H9 (cell line): ENCODE results near the gene USH2A. TPM values are rescaled to one million over a fixed set of nuclear protein-coding genes. Genes with fewer than 3 reads are reported as not detected.

Experiments
- DNase-seq: peaks from one replicate; pipeline ENCODE4 v3.0.0-alpha.2; 2017
- H2AFZ ChIP-seq: one replicate; pipeline ENCODE4 v1.6.1; 2013; ENCODE audit warnings: mild to moderate bottlenecking, low read length, control low read depth, moderate library complexity
- H2AK5ac ChIP-seq: 2 replicates; pipeline ENCODE4 v1.6.1; 2013; ENCODE audit warnings: low read length, control low read depth, mixed read lengths; ENCODE audit not compliant: insufficient read length
- H2BK120ac ChIP-seq: one replicate; pipeline ENCODE4 v1.6.1; 2013; ENCODE audit warnings: low read depth, mild to moderate bottlenecking, low read length, control low read depth, inconsistent platforms; ENCODE audit not compliant: poor library complexity, severe bottlenecking
- H2BK12ac ChIP-seq: 2 replicates; pipeline ENCODE4 v1.6.1; 2013; ENCODE audit warnings: low read length, control low read depth, mixed read lengths, low read depth; ENCODE audit not compliant: insufficient read length
- H2BK15ac ChIP-seq: 2 replicates; pipeline ENCODE4 v1.6.1; 2013; ENCODE audit warnings: low read depth, low read length, control low read depth
- H2BK20ac ChIP-seq: one replicate; pipeline ENCODE4 v1.6.1; 2013; ENCODE audit warnings: low read depth, mild to moderate bottlenecking, low read length, control low read depth, inconsistent platforms; ENCODE audit not compliant: poor library complexity, severe bottlenecking
- H2BK5ac ChIP-seq: 2 replicates; pipeline ENCODE4 v1.6.1; 2013; ENCODE audit warnings: low read length, control low read depth, mixed read lengths; ENCODE audit not compliant: insufficient read length
- H3K14ac ChIP-seq: 2 replicates; pipeline ENCODE4 v1.6.1; 2013; ENCODE audit warnings: low read length, control low read depth; ENCODE audit not compliant: insufficient read depth
- H3K18ac ChIP-seq: 2 replicates; pipeline ENCODE4 v1.6.1; 2013; ENCODE audit warnings: low read depth, mild to moderate bottlenecking, mixed read lengths, low read length, control low read depth; ENCODE audit not compliant: insufficient read length
- H3K23ac ChIP-seq: 2 replicates; pipeline ENCODE4 v1.6.1; 2013; ENCODE audit warnings: low read length, control low read depth, mixed read lengths, low read depth; ENCODE audit not compliant: insufficient read length
- H3K23me2 ChIP-seq: 2 replicates; pipeline ENCODE4 v1.6.1; 2013; ENCODE audit warnings: low read depth, mild to moderate bottlenecking, mixed read lengths, low read length, control low read depth; ENCODE audit not compliant: insufficient read length, poor library complexity, severe bottlenecking
- H3K27ac ChIP-seq: 2 replicates; pipeline ENCODE4 v1.5.1; 2013; ENCODE audit warnings: low read length, control low read depth, mixed read lengths, low read depth; ENCODE audit not compliant: insufficient read length
- H3K27me3 ChIP-seq: 2 replicates; pipeline ENCODE4 v1.6.1; 2013; ENCODE audit warnings: low read length, control low read depth, inconsistent platforms; ENCODE audit not compliant: insufficient read depth
- H3K4ac ChIP-seq: 2 replicates; pipeline ENCODE4 v1.6.1; 2013; ENCODE audit warnings: low read depth, mild to moderate bottlenecking, control low read depth, inconsistent platforms, low read length, moderate library complexity
- H3K4me1 ChIP-seq: 2 replicates; pipeline ENCODE4 v1.6.1; 2013; ENCODE audit warnings: low read length, control low read depth, inconsistent platforms; ENCODE audit not compliant: insufficient read depth
- H3K4me2 ChIP-seq: 2 replicates; pipeline ENCODE4 v1.6.1; 2013; ENCODE audit warnings: low read length, control low read depth, mixed read lengths; ENCODE audit not compliant: insufficient read length, insufficient read depth
- H3K56ac ChIP-seq: 2 replicates; pipeline ENCODE4 v1.6.1; 2013; ENCODE audit warnings: low read depth, mild to moderate bottlenecking, mixed read lengths, low read length, control low read depth; ENCODE audit not compliant: insufficient read length
- H3K79me1 ChIP-seq: 2 replicates; pipeline ENCODE4 v1.6.1; 2013; ENCODE audit warnings: low read depth, mild to moderate bottlenecking, moderate library complexity, low read length, control low read depth, inconsistent platforms; ENCODE audit not compliant: insufficient read depth, poor library complexity, severe bottlenecking
- H3K79me2 ChIP-seq: 2 replicates; pipeline ENCODE4 v1.6.1; 2013; ENCODE audit warnings: low read length, control low read depth, inconsistent platforms; ENCODE audit not compliant: insufficient read depth
- H3K9ac ChIP-seq: 2 replicates; pipeline ENCODE4 v1.6.1; 2013; ENCODE audit warnings: low read length, control low read depth, mixed read lengths; ENCODE audit not compliant: insufficient read length; ENCODE audit errors: extremely low read depth
- H3K9me3 ChIP-seq: one replicate; pipeline ENCODE4 v1.6.1; 2013; ENCODE audit warnings: low read depth, low read length, inconsistent platforms; ENCODE audit not compliant: control insufficient read depth
- H3T11ph ChIP-seq: one replicate; pipeline ENCODE4 v1.6.1; 2013; ENCODE audit warnings: mild to moderate bottlenecking, low read length, control low read depth, inconsistent platforms
- H4K20me1 ChIP-seq: one replicate; pipeline ENCODE4 v1.6.1; 2013; ENCODE audit not compliant: control insufficient read depth, insufficient read length, insufficient read depth
- H4K5ac ChIP-seq: 2 replicates; pipeline ENCODE4 v1.6.1; 2013; ENCODE audit warnings: low read depth, mild to moderate bottlenecking, mixed read lengths, low read length, control low read depth; ENCODE audit not compliant: insufficient read length
- H4K8ac ChIP-seq: replicated peaks from 2 replicates; pipeline ENCODE4 v1.6.1; 2013; ENCODE audit warnings: low read length, control low read depth, mixed read lengths, low read depth; ENCODE audit not compliant: insufficient read length
- H4K91ac ChIP-seq: 2 replicates; pipeline ENCODE4 v1.6.1; 2013; ENCODE audit warnings: low read depth, mild to moderate bottlenecking, moderate library complexity, mixed read lengths, low read length, control low read depth; ENCODE audit not compliant: insufficient read length
- H3K27ac Mint-ChIP-seq, 3 experiments: 2 replicates in 2 of 3; 3 replicates in 1 of 3; pipeline ENCODE4 v1.8.0; 2020 to 2021; ENCODE audit warnings: mixed read lengths in 3 of 3, mild to moderate bottlenecking in 1 of 3, moderate library complexity in 1 of 3
- H3K27me3 Mint-ChIP-seq: 2 replicates; pipeline ENCODE4 v1.8.0; 2021; ENCODE audit warnings: low read depth, mild to moderate bottlenecking, moderate library complexity, mixed read lengths
- H3K36me3 Mint-ChIP-seq, 3 experiments: 2 replicates in 2 of 3; 3 replicates in 1 of 3; pipeline ENCODE4 v1.8.0; 2020 to 2021; ENCODE audit warnings: low read depth in 3 of 3, mixed read lengths in 3 of 3; ENCODE audit not compliant: insufficient read depth in 1 of 3
- H3K4me1 Mint-ChIP-seq, 2 experiments: 2 replicates each; pipeline ENCODE4 v1.8.0; 2020; ENCODE audit warnings: mixed read lengths in 2 of 2
- H3K4me3 Mint-ChIP-seq, 2 experiments: 2 replicates in 1 of 2; 3 replicates in 1 of 2; pipeline ENCODE4 v1.8.0; 2020 to 2021; ENCODE audit warnings: mild to moderate bottlenecking in 2 of 2, mixed read lengths in 2 of 2, moderate library complexity in 1 of 2
- H3K9me3 Mint-ChIP-seq, 2 experiments: 2 replicates in 1 of 2; 3 replicates in 1 of 2; pipeline ENCODE4 v1.8.0; 2020; ENCODE audit warnings: mild to moderate bottlenecking in 2 of 2, mixed read lengths in 2 of 2, moderate library complexity in 1 of 2
- WGBS: extraction: QIAGEN DNeasy Blood & Tissue Kit; methylation state at CpG from one replicate; pipeline ENCODE4 v1.1.7; 2013; ENCODE audit warnings: missing lambda C conversion rate, low lambda C conversion rate, mixed read lengths; ENCODE audit not compliant: insufficient read length; ENCODE audit errors: extremely low coverage; 5-methylcytosine and 5-hydroxymethylcytosine counted together
- total RNA-seq: library from RNA; stranded (reverse); gene quantifications from 2 replicates; pipeline ENCODE4 v1.2.1, GENCODE V29; 2021
- TF ChIP-seq, protein P1 (sequence below): fragments of 200-600 bp; sonication (generic); conservative IDR thresholded peaks from 3 replicates; pipeline ENCODE4 v1.8.0; 2021; ENCODE audit warnings: antibody characterized with exemption, mild to moderate bottlenecking

Gene USH2A
- total RNA-seq, 1 experiment from 2014 or later = 0.11 TPM

DNA sequence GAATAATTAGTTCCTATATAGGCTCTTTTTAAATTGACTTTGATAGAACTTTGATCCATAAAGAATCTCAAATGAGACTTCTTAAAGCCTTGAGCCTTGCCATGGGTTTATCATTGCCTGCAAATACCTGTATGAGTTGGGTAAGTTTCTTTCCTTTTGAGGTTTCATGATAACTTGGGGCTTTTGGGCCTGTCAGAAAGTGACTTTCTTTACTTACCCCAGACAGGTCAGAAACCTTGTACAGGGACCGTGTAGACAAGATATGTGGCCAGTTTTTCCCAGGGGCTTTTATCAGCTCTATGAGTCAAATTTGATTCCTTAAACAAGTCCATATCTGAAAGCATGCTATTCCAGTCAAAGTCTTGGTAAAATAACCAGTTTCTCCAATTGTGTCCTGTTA, 838.9 kb downstream of the USH2A start:
- TF ChIP-seq, protein P1, sequence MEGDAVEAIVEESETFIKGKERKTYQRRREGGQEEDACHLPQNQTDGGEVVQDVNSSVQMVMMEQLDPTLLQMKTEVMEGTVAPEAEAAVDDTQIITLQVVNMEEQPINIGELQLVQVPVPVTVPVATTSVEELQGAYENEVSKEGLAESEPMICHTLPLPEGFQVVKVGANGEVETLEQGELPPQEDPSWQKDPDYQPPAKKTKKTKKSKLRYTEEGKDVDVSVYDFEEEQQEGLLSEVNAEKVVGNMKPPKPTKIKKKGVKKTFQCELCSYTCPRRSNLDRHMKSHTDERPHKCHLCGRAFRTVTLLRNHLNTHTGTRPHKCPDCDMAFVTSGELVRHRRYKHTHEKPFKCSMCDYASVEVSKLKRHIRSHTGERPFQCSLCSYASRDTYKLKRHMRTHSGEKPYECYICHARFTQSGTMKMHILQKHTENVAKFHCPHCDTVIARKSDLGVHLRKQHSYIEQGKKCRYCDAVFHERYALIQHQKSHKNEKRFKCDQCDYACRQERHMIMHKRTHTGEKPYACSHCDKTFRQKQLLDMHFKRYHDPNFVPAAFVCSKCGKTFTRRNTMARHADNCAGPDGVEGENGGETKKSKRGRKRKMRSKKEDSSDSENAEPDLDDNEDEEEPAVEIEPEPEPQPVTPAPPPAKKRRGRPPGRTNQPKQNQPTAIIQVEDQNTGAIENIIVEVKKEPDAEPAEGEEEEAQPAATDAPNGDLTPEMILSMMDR = no peak
- H4K20me1 ChIP-seq = no peaks in the 10 kb centered on the region
- no peak overlapping the region for H2BK15ac ChIP-seq
- Mint-ChIP-seq H3K4me1 (peaks cover 9% of the 10 kb centered on the region in 2 experiments), H3K4me3 (no peak overlapping the region), H3K27ac (no peak overlapping the region), H3K27me3 (no peaks in the 10 kb centered on the region), H3K36me3 (peaks cover 56 to 74% (median 67%) of the 10 kb centered on the region in 3 experiments), H3K9me3 (peaks cover 10 to 12% of the 10 kb centered on the region in 2 experiments)
- H2BK20ac ChIP-seq = no peak overlapping the region
- no peak overlapping the region for H2BK12ac ChIP-seq
- no peak overlapping the region for H3K14ac ChIP-seq
- H3K23ac ChIP-seq = no peak overlapping the region
- no peaks in the 10 kb centered on the region for H3K4me1 ChIP-seq
- no peak overlapping the region for H4K5ac ChIP-seq
- H4K91ac ChIP-seq = no peak overlapping the region
- no peaks in the 10 kb centered on the region for H3K23me2 ChIP-seq
- no peaks in the 10 kb centered on the region for H3K79me2 ChIP-seq
- no peak overlapping the region for H3K18ac ChIP-seq
- H3K27me3 ChIP-seq = no peaks in the 10 kb centered on the region
- no peak overlapping the region for H2BK120ac ChIP-seq
- no peak for DNase-seq
- no peak overlapping the region for H3K4me2 ChIP-seq
- no peak overlapping the region for H3K4ac ChIP-seq
- no peak overlapping the region for H3K27ac ChIP-seq
- no peak overlapping the region for H3K56ac ChIP-seq
- H3K9me3 ChIP-seq = no peaks in the 10 kb centered on the region
- no peaks in the 10 kb centered on the region for H3K79me1 ChIP-seq
- H3K9ac ChIP-seq = no peak overlapping the region
- H4K8ac ChIP-seq = no peak overlapping the region
- no peak overlapping the region for H3T11ph ChIP-seq
- H2AK5ac ChIP-seq = no peak overlapping the region
- no peak overlapping the region for H2AFZ ChIP-seq
- H2BK5ac ChIP-seq = no peak overlapping the region
- no CpG with 5 or more reads among the region's 1 CpG for WGBS
